Fibroblast of lung (primary cell): Measurements from ENCODE around the gene METAP2.

Experiments
- EZH2 ChIP-seq: IDR thresholded peaks from 2 replicates; pipeline ENCODE4 v1.5.1; 2012; ENCODE audit warnings: low read length, control low read depth, mild to moderate bottlenecking; ENCODE audit errors: missing control alignments
- TF ChIP-seq, protein P1 (sequence below), 2 donors: IDR thresholded peaks in 1 of 2; conservative IDR thresholded peaks in 1 of 2; 1 replicate in 1 of 2; 2 replicates in 1 of 2; pipeline ENCODE4 v1.5.1; 2011 to 2012; ENCODE audit warnings: low read length in 2 of 2, control low read depth in 1 of 2, inconsistent platforms in 1 of 2, low read depth in 1 of 2, mild to moderate bottlenecking in 1 of 2

- TF ChIP-seq, protein P1, sequence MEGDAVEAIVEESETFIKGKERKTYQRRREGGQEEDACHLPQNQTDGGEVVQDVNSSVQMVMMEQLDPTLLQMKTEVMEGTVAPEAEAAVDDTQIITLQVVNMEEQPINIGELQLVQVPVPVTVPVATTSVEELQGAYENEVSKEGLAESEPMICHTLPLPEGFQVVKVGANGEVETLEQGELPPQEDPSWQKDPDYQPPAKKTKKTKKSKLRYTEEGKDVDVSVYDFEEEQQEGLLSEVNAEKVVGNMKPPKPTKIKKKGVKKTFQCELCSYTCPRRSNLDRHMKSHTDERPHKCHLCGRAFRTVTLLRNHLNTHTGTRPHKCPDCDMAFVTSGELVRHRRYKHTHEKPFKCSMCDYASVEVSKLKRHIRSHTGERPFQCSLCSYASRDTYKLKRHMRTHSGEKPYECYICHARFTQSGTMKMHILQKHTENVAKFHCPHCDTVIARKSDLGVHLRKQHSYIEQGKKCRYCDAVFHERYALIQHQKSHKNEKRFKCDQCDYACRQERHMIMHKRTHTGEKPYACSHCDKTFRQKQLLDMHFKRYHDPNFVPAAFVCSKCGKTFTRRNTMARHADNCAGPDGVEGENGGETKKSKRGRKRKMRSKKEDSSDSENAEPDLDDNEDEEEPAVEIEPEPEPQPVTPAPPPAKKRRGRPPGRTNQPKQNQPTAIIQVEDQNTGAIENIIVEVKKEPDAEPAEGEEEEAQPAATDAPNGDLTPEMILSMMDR (conservative IDR thresholded peaks at IDR 0.05 in 1 of 2, IDR thresholded peaks at IDR 0.05 in 1 of 2; ENCODE audit: low read depth in 1 of 2, low read length in 2 of 2), result no peak
- no peak for TF ChIP-seq EZH2
Measured at GRCh38 chr12:95506707-95507523, 33.0 kb downstream of the METAP2 start.
